GM18519 (cell line): ENCODE results near the gene EFNB2.

Experiments used
- ATAC-seq: cut with Tn5 transposase; IDR thresholded peaks from one replicate; pipeline ENCODE4 v1.9.1; 2021; ENCODE audit warnings: mild to moderate bottlenecking, moderate library complexity; ENCODE audit not compliant: unreplicated experiment, low FRiP score

EFNB2 gene, protein sequence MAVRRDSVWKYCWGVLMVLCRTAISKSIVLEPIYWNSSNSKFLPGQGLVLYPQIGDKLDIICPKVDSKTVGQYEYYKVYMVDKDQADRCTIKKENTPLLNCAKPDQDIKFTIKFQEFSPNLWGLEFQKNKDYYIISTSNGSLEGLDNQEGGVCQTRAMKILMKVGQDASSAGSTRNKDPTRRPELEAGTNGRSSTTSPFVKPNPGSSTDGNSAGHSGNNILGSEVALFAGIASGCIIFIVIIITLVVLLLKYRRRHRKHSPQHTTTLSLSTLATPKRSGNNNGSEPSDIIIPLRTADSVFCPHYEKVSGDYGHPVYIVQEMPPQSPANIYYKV

DNA sequence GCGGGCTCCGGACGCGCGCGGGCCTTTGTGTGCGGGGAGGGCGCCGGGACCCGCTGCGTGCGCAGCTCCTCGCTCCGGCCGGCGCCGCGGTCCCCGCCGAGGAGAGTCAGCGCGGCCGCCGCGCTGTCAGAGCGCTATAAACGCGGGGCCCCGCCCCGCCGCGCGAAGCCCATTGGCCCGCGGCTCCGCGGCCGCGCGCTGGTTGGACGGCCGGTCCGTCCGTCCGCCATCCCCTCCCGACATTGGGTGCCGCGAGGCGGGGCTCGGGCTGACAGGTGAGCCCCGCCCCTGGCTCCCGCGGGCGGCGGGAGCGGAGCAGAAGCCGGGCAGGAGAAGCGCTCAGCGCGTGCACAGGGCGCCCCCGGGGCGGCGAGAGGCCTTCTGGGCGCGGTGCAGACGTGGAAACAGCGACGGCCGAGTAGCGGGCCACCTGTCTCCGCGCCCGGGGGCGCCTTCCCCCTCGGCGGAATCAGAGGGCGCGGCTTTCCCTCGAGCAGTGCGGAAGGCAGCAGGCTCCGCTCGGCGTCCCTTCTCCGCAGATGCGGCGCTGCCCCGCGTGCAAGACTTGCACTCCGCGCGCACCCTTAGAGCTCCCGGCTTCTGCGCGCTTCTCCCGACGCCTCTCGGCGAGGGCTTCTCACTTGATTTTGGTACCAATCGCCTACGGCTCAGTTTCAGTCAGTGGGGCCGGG is at the start of gene EFNB2:
Gene EFNB2 (minus strand): TSS at position 111 of the 692 bp plus-strand sequence. CDS start 698 bp downstream, outside the sequence.
- ATAC-seq = peak; percentile 96

DNA sequence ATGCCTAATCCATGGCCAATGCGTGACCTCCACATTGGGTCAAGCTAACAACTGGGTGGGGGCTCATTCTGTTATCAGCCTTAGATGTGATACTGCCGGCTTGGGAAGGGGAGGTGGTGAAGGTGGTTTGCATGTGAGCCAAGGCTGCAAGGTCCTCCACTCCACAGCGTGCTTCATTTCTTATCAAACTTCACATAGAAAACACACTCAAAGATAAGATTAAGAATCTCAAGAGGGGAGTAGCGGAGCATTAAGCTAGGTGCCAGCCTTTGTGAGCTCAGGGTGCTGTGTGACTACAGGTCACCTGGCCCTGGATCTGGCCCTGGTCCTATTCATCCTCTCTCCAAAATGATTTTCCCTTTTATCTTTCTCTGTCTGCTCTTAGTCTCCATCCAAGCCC is 45.8 kb upstream of the EFNB2 start:
- no peak for ATAC-seq

DNA sequence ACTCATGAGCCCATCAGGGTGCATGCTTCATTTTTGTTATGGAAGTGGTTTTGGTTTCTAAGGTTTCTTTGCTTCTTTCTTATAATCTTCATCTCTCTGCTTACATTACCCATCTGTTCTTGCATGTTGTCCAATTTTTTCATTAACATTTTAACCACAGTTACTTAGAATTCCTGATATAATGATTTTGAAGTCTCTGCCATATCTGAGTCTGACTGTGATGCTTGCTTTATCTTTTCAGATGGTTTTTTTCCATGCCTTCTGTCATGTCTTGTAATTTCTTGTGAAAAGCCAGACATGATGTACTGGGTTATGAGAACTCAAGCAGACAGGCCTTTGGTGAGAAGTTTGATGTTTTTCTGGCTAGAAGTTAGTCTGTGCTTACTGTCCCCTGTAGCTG is 40.4 kb upstream of the EFNB2 start:
- no peak for ATAC-seq

DNA sequence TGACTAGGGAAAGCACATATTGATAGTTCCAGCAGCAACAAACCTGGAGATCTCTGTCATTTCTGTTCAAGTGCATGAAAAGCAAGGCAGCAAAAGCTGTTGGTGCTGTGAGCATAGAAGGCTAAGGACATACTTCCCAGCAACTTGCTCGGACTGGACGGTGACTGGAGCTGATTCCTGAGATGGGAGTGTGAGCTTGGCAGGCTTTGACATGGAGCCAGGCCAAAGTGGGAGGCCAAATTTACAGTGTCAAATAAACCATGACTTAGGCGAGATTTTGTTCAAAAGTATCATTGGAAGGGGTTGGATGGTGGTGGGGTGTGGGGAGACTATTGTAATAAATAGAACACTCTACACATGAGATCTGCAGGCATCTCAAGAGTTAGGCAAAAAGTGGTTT is 38.4 kb upstream of the EFNB2 start:
- ATAC-seq = no peak

DNA sequence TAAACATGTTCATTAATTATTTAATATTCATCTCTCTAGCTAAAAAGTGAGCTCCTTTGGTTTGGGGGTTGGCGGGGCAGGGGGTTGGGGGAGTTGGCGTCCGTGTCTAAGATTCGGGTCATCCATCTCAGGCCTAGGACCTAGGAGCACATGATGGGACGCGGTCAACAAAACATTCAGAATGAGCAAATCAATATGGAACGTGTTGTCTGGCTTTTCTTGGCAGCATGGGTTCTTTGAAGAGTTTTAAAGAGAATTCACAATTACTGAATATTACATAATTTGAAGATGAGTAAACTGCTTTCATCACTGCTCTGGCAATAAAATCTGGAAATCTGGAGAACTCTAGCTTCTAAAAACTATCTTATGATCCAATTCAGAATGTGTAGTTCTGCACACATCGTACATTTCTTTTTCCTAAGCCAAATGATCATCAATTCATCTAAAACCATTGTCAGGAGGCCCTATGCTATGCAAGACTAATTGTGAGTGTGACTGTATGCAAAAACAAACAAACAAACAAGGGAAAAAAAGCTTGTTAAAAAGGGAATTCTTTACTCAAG is 37.9 kb upstream of the EFNB2 start:
- no peak for ATAC-seq

DNA sequence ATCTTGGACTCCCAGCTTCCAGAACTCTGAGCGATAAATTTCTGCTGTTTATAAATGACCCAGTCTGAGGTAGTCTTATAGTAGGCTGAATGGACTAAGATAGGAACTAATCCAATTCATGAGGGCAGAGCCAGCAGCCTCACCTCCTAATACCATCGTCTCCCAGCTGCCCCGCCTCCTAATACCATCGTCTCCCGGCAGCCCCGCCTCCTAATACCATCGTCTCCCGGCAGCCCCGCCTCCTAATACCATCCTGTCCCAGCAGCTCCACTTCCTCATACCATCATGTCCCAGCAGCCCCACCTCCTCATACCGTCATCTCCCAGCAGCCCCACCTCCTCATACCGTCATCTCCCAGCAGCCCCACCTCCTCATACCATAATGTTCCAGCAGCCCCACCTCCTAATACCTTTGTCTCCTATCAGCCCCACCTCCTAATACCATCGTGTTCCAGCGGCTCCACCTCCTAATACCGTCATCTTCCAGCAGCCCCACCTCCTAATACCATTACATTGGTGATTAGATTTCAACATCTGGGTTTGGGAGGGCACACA is 34.9 kb upstream of the EFNB2 start:
- peak; percentile 22 for ATAC-seq

DNA sequence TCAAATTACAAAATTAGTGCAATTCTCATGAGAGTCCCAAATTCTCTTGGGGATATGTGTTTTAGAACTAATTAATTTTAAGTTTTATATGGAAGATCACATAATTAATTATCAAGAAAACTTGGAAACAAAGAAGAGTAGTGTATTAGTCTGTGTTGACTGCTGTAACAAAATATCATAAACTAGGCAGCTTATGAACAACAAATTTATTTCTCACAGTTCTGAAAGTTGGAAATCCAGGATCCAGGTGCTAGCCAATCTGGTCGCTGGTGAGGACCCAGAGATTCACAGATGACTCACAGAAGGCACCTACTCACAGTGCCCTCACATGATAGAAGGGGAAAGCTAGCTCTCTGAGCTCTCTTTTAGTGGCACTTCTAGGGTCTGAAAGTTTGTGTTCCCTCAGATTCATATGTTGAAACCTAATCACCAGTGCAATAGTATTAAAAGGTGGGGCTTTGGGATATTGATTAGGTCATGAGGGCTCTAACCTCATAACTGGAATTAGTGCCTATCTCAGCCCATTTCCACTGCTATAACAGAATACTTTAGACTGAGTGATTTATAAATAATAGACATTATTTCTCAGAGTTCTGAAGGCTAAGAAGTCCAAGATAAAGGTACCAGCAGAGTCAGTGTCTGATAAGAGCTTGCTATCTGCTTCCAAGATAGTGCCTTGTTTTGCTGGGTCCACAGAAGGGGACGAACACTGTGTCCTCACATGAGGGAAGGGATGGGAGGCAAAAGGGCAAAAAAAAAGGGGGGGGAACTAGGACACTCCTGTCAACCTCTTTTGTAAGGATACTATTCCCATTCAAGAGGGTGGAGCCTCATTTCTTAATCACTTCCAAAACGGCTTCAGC is 34.0 kb upstream of the EFNB2 start:
- no peak for ATAC-seq

DNA sequence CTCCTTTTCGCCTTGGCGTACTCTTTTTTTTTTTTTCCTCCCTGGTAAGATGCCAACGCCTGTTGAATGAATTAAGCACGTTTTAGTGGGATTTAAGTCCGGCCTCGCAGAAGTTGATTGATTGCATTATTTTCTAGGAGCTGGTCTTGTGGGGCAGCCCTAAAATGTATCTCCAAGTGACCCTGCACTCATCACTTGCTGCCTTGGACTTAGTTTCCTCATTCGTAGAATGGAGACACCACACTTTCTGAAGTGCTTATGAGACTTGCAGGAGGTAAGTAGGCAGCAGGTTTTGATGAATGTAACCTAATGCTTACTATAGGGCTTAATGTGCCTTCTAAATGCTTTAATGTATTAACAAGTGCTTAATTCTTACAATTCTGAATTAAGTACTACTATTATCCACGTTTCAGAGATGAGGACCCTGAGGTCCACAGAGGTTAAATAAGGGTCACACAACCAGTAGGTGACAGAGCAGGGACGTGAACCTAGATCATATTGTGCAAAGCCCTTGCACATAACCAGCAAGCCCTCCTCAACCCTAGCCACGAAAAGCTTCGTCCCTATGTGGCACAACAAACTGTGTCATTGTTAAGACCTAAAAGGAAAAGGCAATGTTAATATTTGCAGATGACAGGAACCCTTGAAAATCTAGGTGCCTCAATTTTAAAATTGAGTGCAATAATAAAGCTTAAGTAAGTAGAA is 33.0 kb upstream of the EFNB2 start:
- peak; percentile 26 for ATAC-seq

DNA sequence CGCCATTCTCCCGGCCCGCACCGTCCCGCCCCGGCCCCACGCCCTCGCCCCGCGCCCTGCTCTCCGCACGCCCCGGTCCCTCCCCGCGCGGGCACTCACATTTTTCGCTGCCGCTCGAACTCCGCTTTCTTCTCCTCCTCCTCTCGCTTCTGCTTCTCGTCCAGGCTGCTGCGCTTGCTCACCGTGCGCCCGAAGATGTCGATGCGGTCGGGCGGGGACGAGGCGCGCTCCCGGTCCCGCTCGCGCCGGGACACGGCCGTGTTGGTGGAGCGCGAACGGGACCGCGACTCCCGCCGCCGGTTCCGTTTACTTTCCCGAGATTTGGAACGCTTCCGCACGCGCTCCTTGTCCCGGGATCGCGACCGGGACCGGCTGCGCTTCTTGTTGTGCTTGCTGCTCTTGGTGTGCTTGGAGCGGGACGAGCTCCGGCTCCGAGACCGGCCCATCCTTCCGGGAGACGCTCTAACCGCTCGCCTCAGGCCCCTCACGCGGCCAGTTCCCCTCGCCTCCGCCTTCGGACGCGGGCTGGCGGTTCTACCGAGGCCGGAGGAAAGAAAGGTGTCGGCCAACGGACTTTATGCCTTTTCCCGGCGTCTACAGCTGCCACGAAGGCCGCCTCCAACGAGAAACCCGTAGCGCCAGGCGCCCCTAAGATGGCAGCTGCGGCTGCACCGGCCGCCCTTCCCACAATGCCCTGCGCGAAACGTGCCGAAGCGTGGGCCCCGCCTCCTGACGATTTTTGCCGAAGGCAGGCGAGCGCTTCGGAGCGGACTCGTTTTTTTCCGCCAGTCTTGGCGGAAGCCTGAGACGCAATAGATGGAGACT is 32.2 kb upstream of the EFNB2 start, which contains the start of gene ARGLU1:
Gene ARGLU1 (minus strand): TSS at position 664 of the 825 bp plus-strand sequence. CDS start 218 bp downstream, at position 446.
- ATAC-seq = peak; percentile 56

DNA sequence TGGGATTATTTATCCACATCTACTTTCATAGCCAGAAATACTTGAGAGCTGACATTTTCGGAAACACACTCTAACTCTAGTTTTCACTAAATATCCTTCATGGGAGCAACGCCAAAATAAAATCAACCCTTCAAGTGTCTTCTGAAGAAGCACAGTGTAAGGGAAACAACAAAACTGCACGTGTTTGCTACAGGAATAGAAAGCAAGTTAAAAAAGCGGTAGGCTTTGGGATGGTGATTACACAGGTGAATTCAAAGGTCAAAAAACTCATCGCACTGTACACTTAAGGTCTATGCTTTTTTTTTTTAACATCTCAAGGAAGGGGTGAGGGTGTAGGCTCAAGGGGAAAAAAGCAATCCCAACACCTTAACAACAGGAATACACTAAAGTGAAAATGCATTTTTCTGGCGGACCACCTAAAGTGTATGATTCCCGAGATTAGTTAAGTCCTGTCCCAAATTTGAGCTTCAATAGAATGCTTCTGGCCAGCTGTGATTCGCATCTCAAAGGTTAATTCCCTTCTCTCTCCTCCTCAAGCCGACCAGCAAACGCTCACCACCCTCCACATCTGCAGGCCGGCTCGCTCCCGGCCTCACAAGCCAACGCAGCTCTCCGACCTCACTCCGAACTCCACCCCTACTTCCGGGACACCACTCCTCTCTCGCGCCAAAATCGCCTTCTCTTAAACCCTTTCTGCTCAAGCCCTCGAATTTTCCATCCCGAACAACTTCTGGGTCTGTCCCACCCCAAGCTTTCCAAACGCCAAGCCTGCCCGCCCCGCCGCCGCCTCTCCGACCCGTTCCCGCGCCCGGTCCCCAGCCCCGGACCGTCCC is 31.4 kb upstream of the EFNB2 start:
- ATAC-seq = peak; percentile 20

DNA sequence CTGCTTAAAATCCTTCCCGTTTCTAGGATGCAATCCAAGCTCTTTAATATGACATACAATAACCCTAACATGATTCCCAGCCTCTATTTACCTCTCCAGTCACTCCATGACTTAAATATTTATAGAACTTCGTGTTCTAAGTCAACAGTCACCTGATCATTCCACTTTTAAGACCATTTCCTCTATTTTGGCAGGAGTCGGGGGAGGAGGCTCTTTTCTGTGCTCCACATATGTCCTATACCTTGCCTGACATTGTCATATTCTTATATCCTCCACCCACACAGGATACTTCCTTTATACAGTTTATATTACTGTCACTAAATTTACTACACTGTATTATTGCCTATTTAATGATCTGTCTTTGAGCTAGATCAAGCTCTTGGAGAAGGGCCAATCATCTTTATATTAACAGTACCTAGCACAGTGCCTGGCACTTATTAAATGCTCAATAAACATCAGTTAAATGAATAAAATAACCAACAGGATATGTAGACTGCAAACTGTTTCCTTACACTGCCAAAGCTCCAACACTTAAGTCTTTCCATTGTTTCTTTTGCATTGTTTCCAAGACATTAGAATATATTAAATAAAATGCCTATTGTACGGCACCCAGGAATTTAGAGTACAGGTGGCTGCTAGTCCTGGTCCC is 29.8 kb upstream of the EFNB2 start:
- ATAC-seq = no peak

DNA sequence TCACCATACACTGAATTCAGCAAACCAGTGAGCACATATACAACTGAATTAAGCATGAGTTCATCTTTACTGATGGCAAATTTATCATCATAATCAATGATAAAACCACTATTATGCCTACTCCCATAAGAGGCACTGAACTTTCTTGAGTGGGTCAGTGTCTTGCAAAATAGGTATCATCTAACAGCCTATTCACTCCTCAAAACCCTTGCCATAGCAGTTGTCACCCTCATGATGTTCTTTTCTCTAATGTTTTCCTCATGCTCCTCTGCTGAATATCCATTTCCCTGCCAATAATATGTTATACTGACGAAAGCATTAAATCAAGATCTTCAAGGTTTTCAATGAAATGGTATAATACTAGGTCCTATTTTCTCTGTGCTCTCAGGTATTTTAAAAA is 26.8 kb upstream of the EFNB2 start:
- no peak for ATAC-seq

DNA sequence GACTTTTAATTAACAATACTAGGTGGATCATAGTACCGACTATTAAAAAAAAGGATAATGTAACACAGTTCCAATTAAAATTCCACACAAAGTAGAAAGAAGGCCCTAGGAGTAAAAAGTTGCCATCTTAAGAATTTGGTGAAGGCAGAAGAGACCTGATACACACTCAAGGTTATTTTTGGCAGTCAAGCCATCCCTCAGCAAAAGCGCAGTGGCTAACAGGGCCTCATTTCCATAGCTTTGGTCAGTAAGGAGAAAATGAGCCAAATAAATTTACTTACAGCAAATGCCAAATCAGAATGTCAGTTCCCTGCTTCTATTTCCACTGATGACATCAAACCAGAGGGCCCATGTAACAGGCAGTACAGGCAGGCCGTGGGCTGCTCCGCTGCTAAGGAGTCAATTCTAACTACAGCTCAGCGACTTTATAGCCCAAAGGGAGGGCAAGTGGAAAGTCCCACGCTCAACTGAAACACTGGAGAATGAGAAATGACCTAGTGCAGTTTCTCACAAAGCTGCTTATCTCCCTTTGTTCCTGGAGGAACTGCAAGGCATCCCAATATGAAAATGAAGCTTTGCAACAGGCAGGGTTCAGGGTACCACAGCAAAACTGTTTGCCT is 26.2 kb upstream of the EFNB2 start:
- peak; percentile 80 for ATAC-seq

DNA sequence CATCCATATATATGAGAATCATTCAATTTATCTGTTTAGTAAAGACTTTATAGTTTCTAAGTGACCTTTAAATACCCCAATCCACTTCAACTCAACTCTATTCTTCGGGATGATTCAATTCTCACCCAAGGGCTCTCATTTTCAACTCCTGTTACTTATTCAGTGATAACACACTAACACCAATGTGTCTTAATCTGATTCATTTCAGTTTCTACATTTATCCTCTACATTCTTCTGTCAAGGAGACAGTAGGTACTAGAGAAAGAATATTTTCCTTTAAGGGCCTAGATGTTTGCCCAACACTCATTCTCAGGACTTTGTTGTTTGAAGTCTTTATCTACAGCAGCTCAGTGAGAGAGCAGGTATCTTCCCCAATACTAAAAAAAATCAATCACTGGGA is 25.4 kb upstream of the EFNB2 start:
- no peak for ATAC-seq

DNA sequence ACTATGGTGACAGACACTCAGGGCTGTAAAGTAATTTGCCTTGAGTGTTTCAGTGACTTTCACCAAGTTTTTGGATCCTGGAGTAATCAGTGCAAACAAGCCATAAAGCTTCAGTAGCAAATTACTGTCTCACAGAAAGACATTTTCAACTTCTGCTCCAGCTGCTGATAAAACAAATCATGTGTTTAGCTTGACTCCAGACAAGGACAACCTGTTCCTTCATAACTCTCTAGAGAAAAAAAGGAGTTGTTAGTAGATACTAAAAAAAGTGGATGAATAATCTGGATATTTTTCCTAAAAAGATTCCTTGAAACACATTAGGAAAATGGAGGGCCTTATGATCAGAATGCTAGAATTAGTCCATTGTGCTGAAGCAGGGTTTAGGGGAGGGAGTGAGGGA is 23.1 kb upstream of the EFNB2 start:
- ATAC-seq = no peak

DNA sequence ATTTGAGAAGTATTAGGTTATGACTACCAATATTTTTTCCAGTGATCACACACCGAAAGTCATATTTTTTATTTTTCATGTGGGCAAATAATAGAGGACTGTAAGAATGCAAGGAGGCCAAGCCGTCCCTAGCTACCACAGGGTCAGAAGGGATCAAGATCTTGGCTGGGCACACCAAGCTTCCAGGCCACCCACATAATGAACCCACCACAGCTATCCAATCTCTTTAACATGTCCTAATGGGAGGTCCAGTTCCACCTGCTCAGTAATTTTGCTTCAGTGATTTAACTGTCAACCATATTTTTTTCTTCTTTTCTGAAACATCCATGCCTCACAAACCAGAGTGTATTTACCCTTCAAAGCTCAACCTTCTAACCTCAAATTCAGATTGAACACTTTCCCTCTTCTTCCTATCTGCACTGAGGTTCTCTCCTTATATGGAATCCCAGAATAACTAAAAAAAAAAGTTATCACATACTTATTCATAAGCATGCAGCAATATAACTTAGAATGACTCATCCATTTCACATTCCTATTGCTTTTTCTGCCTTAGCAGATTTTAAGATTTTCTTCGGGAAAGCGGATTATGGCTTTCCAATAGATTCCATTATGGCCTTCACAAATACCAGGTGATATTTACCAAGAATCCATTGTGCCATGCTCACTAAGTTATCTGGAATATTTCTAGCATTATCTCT is 20.3 kb upstream of the EFNB2 start:
- ATAC-seq = no peak

DNA sequence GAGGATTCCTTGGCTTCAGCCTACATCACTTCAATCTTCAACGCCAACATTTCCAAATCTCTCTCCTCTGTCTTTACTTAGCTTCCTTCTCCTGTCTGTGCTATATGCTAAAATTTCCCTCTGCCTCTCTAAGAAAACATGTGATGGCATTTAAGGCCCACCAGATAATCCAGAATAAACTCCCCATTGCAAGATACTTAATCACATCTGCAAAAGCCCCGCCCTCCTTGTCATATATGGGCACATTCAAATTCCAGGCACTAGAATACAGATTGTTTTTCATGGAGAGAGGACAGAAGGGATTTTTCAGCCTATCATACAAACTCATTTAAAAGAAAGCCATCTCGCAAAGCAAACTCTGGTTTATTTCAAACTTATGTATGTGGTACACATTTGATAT is 16.3 kb upstream of the EFNB2 start:
- ATAC-seq = no peak
